Sigmoid colon (tissue), 7 donors: ENCODE results near the gene RMRP. TPM values are rescaled to one million over a fixed set of nuclear protein-coding genes. Genes with fewer than 3 reads are reported as not detected.
A peak's percentile ranks its signal among the peaks of the same experiment; 100 is the strongest.

Experiments
- DNase-seq: peaks from one replicate; pipeline ENCODE4 v3.0.0-alpha.2; 2019
- H3K27ac ChIP-seq, 4 donors: fragments of 200-600 bp; sonication (generic); one replicate each; pipeline ENCODE4 v1.5.1; 2016 to 2019; ENCODE audit warnings: mild to moderate bottlenecking in 1 of 4
- H3K27me3 ChIP-seq, 3 donors: fragments of 200-600 bp; sonication (generic); one replicate each; pipeline ENCODE4 v1.5.1; 2019; ENCODE audit warnings: mild to moderate bottlenecking in 1 of 3
- H3K36me3 ChIP-seq, 4 donors: fragments of 200-600 bp; sonication (generic); one replicate each; pipeline ENCODE4 v1.5.1; 2016 to 2019
- H3K4me1 ChIP-seq, 4 donors: fragments of 200-600 bp; sonication (generic); one replicate each; pipeline ENCODE4 v1.5.1; 2017 to 2019
- H3K4me3 ChIP-seq, 4 donors: fragments of 200-600 bp; sonication (generic); one replicate each; pipeline ENCODE4 v1.5.1; 2017 to 2019; ENCODE audit warnings: mild to moderate bottlenecking in 2 of 4, moderate library complexity in 1 of 4
- H3K9me3 ChIP-seq, 4 donors: fragments of 200-600 bp in 3 of 4; sonication (generic) in 3 of 4; one replicate each; pipeline versions ENCODE4 v1.5.1 to v1.6.1; 2013 to 2019
- CTCF ChIP-seq, 4 experiments: fragments of 450-650 bp in 3 of 4; fragments of 200-600 bp in 1 of 4; IDR thresholded peaks; one replicate each; pipeline ENCODE4 v1.5.1; 2016 to 2019; ENCODE audit warnings: antibody characterized with exemption in 4 of 4, mild to moderate bottlenecking in 3 of 4, moderate library complexity in 2 of 4
- EP300 ChIP-seq, 4 donors: sonication (generic); formaldehyde crosslinking; IDR thresholded peaks; one replicate each; pipeline ENCODE4 v1.6.1; 2017; ENCODE audit warnings: antibody characterized with exemption in 4 of 4
- POLR2A ChIP-seq, 2 donors: fragments of 450-650 bp; IDR thresholded peaks; one replicate each; pipeline ENCODE4 v1.6.1; 2016; ENCODE audit warnings: antibody characterized with exemption in 2 of 2, mild to moderate bottlenecking in 2 of 2, moderate library complexity in 2 of 2
- POLR2AphosphoS5 ChIP-seq, 4 donors: sonication (generic); formaldehyde crosslinking; IDR thresholded peaks; one replicate each; pipeline ENCODE4 v1.6.1; 2017; ENCODE audit warnings: antibody characterized with exemption in 4 of 4
- WGBS, 2 donors: extraction: QIAGEN DNeasy Blood & Tissue Kit; methylation state at CpG; one replicate each; pipeline ENCODE4 v1.1.7; 2013; 5-methylcytosine and 5-hydroxymethylcytosine counted together
- intact Hi-C: fragments of 100-400 bp; cut with DNase I; formaldehyde crosslinking; loops from one replicate; pipeline ENCODE4 v1.15.1; 2023
- polyA plus RNA-seq, 3 donors: library from polyadenylated mRNA; stranded (reverse); fragments of 200-250 nt; gene quantifications; one replicate each; pipeline ENCODE4 v1.2.3, GENCODE V29; 2013
- total RNA-seq, 4 donors: library from RNA; depleted of rRNA; stranded (reverse); fragments of >200 nt; gene quantifications; one replicate each; pipeline ENCODE4 v1.1.0, GENCODE V29; 2016
- donor health status: healthy with polysubstance abuse.
- donor health status: Bipolar disorder and iron deficiency.
- donor health status: healthy.

The RMRP gene
- total and polyA plus RNA-seq, 7 donors = 480 to 26,387 (median 4,377) TPM; not detected in 2

DNA sequence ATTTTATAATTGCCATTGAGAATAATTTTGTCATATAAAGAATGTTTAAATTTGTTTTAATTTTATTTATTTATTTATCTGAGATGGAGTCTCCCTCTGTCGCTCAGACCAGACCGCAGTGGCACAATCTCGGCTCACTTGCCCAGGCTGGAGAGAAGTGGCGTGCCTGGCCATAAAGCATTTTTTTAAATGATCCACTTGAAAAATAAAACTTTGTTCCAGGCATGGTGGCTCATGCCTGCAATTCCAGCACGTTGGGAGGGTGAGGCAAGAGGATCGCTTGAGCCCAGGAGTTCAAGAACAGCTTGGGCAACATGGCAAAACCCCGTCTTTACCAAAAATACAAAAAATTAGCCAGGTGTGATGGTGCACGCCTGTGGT is 5.0 kb downstream of the RMRP start:
- H3K27ac ChIP-seq = no peak overlapping the region
- H3K27me3 ChIP-seq = no peaks in the 10 kb centered on the region
- H3K4me1 ChIP-seq = peaks cover 0 to 16% (median 14%) of the 10 kb centered on the region in 4 donors
- no peaks in the 10 kb centered on the region for H3K36me3 ChIP-seq
- H3K9me3 ChIP-seq = no peaks in the 10 kb centered on the region
- WGBS, 2 donors = 23 to 77% methylated on average over 8 of the region's 8 CpGs
- H3K4me3 ChIP-seq = no peak overlapping the region
- intact Hi-C loops = loop anchor here (10.0 kb wide), 1 partner anchor 658 kb away; no protein-coding TSS in a partner anchor
- TF ChIP-seq POLR2A (IDR thresholded peaks at IDR 0.05) (no peak), EP300 (IDR thresholded peaks at IDR 0.05) (no peak), POLR2AphosphoS5 (IDR thresholded peaks at IDR 0.05) (no peak), CTCF (IDR thresholded peaks at IDR 0.05) (no peak)
- DNase-seq = peak; percentile 38

GRCh38 chr9:35651956-35652828 is 5.6 kb downstream of the RMRP start:
- H3K4me1 ChIP-seq = peaks cover 0 to 15% (median 13%) of the 10 kb centered on the region in 4 donors
- intact Hi-C loops = loop anchor here (10.0 kb wide), 1 partner anchor 657 kb away; no protein-coding TSS in a partner anchor
- no peak for DNase-seq

DNA sequence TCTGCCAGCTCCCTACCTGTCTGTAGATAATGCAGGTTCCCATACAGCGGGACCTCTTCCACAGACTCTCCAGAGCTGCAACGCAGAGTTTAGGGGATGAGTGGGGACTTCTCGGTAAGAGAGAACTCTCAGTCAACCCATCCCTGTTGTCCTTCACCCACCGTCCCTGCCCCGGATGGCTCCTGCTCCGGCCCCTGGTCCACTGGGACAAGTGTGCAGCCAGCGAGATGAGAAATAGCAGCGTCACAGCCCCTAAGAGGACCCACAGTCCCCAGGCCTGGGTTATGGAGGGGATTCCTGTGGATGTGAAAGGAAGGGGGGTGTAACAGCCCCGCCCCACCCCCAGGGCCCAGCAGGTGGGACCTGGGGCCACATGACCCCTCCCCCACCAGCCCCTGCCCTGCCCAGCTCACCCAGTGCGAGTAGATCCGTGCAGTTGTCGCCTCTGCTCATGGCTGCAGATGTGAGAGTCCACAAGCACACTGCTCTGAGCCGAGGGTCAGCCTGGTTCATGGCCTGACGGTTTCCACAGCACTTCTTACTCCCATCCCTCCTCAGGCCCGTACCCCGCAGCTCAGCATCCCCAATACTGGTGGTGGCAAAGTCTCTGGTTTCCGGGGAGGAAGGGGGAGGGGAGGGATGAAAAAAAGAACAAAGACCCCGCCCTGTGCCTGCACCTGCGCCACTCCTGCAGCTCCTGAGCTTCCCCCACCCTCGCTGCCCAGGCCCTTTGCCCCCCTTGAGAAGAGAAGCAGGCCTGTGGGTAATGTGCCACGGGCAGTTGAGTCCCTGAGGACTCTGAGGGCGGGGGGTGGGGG is 7.3 kb downstream of the RMRP start, which contains the start of gene SIT1:
Gene SIT1 (minus strand): TSS at position 591 of the 818 bp plus-strand sequence. CDS start 78 bp downstream, at position 513.
- H3K4me3 ChIP-seq = no peak within 1 kb of the TSS
- peaks cover 0 to 13% (median 11%) of the 10 kb centered on the region in 4 donors for H3K4me1 ChIP-seq
- 52 to 64% methylated on average over 22 of the region's 22 CpGs for WGBS, 2 donors
- TF ChIP-seq CTCF (IDR thresholded peaks at IDR 0.05) (no peak), EP300 (IDR thresholded peaks at IDR 0.05) (no peak)
- H3K27ac ChIP-seq = peak within 1 kb of the TSS in 1 of 4 donors; percentile 7
- no peaks in the 10 kb centered on the region for H3K9me3 ChIP-seq
- H3K27me3 ChIP-seq = no peaks in the 10 kb centered on the region
- DNase-seq = peak; percentile 61
- intact Hi-C loops = loop anchor here (10.0 kb wide), 1 partner anchor 656 kb away; no protein-coding TSS in a partner anchor
- no peaks in the 10 kb centered on the region for H3K36me3 ChIP-seq

More at GRCh38 chr9:35651956-35652828, 5.6 kb downstream of the RMRP start:
- no peaks in the 10 kb centered on the region for H3K27me3 ChIP-seq
- no peak overlapping the region for H3K27ac ChIP-seq
- no peak overlapping the region for H3K4me3 ChIP-seq
- WGBS, 2 donors = 40 to 80% methylated on average over 7 of the region's 7 CpGs
- no peaks in the 10 kb centered on the region for H3K36me3 ChIP-seq
- TF ChIP-seq EP300 (IDR thresholded peaks at IDR 0.05) (no peak), POLR2A (IDR thresholded peaks at IDR 0.05) (no peak), CTCF (IDR thresholded peaks at IDR 0.05) (no peak), POLR2AphosphoS5 (IDR thresholded peaks at IDR 0.05) (peak in 1 of 4 donors; percentile 22)
- H3K9me3 ChIP-seq = no peaks in the 10 kb centered on the region

DNA sequence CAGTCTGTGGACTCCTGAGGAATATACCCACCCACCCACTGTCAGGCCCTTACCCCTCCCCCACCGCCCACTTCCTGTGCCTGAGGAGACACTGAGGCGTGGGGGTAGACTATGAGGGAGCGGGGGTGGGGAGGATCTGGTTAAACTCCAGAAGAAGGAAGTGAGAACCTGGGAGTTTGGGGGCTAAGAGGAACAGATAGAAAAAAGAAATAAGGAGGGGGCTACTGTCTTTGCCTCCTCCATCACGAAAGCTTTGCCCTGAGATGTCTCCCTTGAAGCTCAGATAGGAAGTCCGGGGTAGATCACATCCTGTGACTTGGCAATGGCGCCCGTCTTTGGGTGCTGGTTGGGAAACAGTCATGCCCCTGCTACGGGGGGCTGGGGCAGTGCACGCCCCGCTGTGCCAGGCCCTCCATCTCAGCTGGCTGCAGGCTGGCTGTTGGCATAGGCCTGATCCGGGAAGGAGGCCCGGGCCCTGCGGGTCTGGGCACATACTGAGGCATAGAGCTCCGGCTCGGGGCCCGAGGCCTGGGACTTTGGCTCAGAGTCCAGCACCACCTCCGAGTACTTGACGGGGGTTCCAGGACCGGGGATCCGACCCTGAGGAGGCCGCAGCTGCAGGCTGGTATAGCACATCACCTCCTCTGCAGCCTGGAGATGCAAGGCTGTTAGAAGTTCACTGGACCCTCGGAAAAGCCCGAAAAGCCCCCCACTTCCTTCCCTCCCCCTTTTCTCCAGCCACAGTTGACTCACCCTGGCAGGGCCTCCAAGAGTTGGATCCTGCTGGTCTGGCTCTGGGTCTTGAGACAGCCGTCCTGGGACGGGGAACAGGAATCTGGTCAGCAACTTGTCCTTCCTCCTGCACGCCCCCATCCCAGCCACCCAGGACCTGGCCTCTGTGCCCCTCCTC is 8.1 kb downstream of the RMRP start:
- no peak for TF ChIP-seq CTCF (IDR thresholded peaks at IDR 0.05)
- TF ChIP-seq POLR2AphosphoS5 (IDR thresholded peaks at IDR 0.05) = no peak
- no peak for TF ChIP-seq POLR2A (IDR thresholded peaks at IDR 0.05)
- no peak for TF ChIP-seq EP300 (IDR thresholded peaks at IDR 0.05)
- intact Hi-C loops = loop anchor here (5.0 to 10.0 kb wide), 3 partner anchors 98 to 655 kb away; partner anchors contain the start of genes GBA2 and RGP1
- Histone ChIP-seq H3K4me1 (peaks cover 0 to 13% (median 11%) of the 10 kb centered on the region in 4 donors), H3K27ac (peak overlapping the region in 1 of 4 donors; percentile 7), H3K9me3 (no peaks in the 10 kb centered on the region), H3K27me3 (no peaks in the 10 kb centered on the region), H3K36me3 (no peaks in the 10 kb centered on the region), H3K4me3 (no peak overlapping the region)
- WGBS, 2 donors = 65 to 85% methylated on average over 26 of the region's 26 CpGs
- no peak for DNase-seq
